Measurements from ENCODE around the gene CDC42BPB. TPM values are rescaled to one million over a fixed set of nuclear protein-coding genes. Genes with fewer than 3 reads are reported as not detected.

CDC42BPB gene
- total RNA-seq, 1 donor from 2014 or later, result 50.1 TPM

- peaks cover 0 to 4% (median under 1%) of the 10 kb centered on the region in 3 donors for H3K27me3 ChIP-seq (ENCODE audit: control insufficient read depth in 3 of 3, insufficient read depth in 3 of 3, low read length in 3 of 3)
- H3K27ac ChIP-seq (ENCODE audit: low read depth, low read length), result no peak overlapping the region
- no peak overlapping the region for H3K4me3 ChIP-seq (ENCODE audit: low read length in 3 of 3)
- peaks cover 44% of the 10 kb centered on the region in 3 donors for H3K36me3 ChIP-seq (ENCODE audit: control insufficient read depth in 3 of 3, insufficient read depth in 3 of 3, low read length in 3 of 3)
- H3K9ac ChIP-seq (ENCODE audit: low read depth in 1 of 3, low read length in 3 of 3), result no peak overlapping the region
- H3K9me3 ChIP-seq (ENCODE audit: control insufficient read depth in 3 of 3, low read length in 3 of 3), result no peaks in the 10 kb centered on the region
- H3K4me1 ChIP-seq (ENCODE audit: control insufficient read depth in 3 of 3, insufficient read depth in 3 of 3, low read length in 3 of 3), result no peaks in the 10 kb centered on the region
Observed at GRCh38 chr14:102935756-102936155, 121.6 kb downstream of the CDC42BPB start.

- H3K36me3 ChIP-seq (ENCODE audit: control insufficient read depth in 3 of 3, insufficient read depth in 3 of 3, low read length in 3 of 3), result peaks cover 27 to 31% (median 28%) of the 10 kb centered on the region in 3 donors
- no peaks in the 10 kb centered on the region for H3K9me3 ChIP-seq (ENCODE audit: control insufficient read depth in 3 of 3, low read length in 3 of 3)
- no peak overlapping the region for H3K9ac ChIP-seq (ENCODE audit: low read depth in 1 of 3, low read length in 3 of 3)
- H3K4me1 ChIP-seq (ENCODE audit: control insufficient read depth in 3 of 3, insufficient read depth in 3 of 3, low read length in 3 of 3), result peaks cover 12% of the 10 kb centered on the region in 3 donors
- H3K27ac ChIP-seq (ENCODE audit: low read depth, low read length), result no peak overlapping the region
- peaks cover 12 to 21% (median 19%) of the 10 kb centered on the region in 3 donors for H3K27me3 ChIP-seq (ENCODE audit: control insufficient read depth in 3 of 3, insufficient read depth in 3 of 3, low read length in 3 of 3)
- H3K4me3 ChIP-seq (ENCODE audit: low read length in 3 of 3), result no peak overlapping the region
Observed at GRCh38 chr14:102933618-102934231, 123.6 kb downstream of the CDC42BPB start.

GRCh38 chr14:102932484-102933248, 124.7 kb downstream of the CDC42BPB start:
- Histone ChIP-seq H3K27me3 (ENCODE audit: control insufficient read depth in 3 of 3, insufficient read depth in 3 of 3, low read length in 3 of 3) (peaks cover 22 to 29% (median 29%) of the 10 kb centered on the region in 3 donors), H3K36me3 (ENCODE audit: control insufficient read depth in 3 of 3, insufficient read depth in 3 of 3, low read length in 3 of 3) (peaks cover 19 to 24% (median 22%) of the 10 kb centered on the region in 3 donors), H3K27ac (ENCODE audit: low read depth, low read length) (no peak overlapping the region)

GRCh38 chr14:102931580-102932285, 125.6 kb downstream of the CDC42BPB start:
- Histone ChIP-seq H3K27ac (ENCODE audit: low read depth, low read length) (no peak overlapping the region), H3K36me3 (ENCODE audit: control insufficient read depth in 3 of 3, insufficient read depth in 3 of 3, low read length in 3 of 3) (peaks cover 11 to 17% (median 17%) of the 10 kb centered on the region in 3 donors), H3K27me3 (ENCODE audit: control insufficient read depth in 3 of 3, insufficient read depth in 3 of 3, low read length in 3 of 3) (peaks cover 26 to 34% (median 34%) of the 10 kb centered on the region in 3 donors), H3K4me3 (ENCODE audit: low read length in 3 of 3) (no peak overlapping the region), H3K4me1 (ENCODE audit: control insufficient read depth in 3 of 3, insufficient read depth in 3 of 3, low read length in 3 of 3) (peaks cover 13 to 20% (median 15%) of the 10 kb centered on the region in 3 donors), H3K9ac (ENCODE audit: low read depth in 1 of 3, low read length in 3 of 3) (no peak overlapping the region), H3K9me3 (ENCODE audit: control insufficient read depth in 3 of 3, low read length in 3 of 3) (no peaks in the 10 kb centered on the region)

More at GRCh38 chr14:102932484-102933248, 124.7 kb downstream of the CDC42BPB start:
- Histone ChIP-seq H3K4me3 (ENCODE audit: low read length in 3 of 3) (no peak overlapping the region), H3K4me1 (ENCODE audit: control insufficient read depth in 3 of 3, insufficient read depth in 3 of 3, low read length in 3 of 3) (peaks cover 13 to 20% (median 15%) of the 10 kb centered on the region in 3 donors), H3K9ac (ENCODE audit: low read depth in 1 of 3, low read length in 3 of 3) (no peak overlapping the region), H3K9me3 (ENCODE audit: control insufficient read depth in 3 of 3, low read length in 3 of 3) (no peaks in the 10 kb centered on the region)

- Histone ChIP-seq H3K9me3 (ENCODE audit: control insufficient read depth in 3 of 3, low read length in 3 of 3) (no peaks in the 10 kb centered on the region), H3K4me3 (ENCODE audit: low read length in 3 of 3) (no peak overlapping the region), H3K27ac (ENCODE audit: low read depth, low read length) (no peak overlapping the region), H3K4me1 (ENCODE audit: control insufficient read depth in 3 of 3, insufficient read depth in 3 of 3, low read length in 3 of 3) (peaks cover 13 to 20% (median 15%) of the 10 kb centered on the region in 3 donors), H3K27me3 (ENCODE audit: control insufficient read depth in 3 of 3, insufficient read depth in 3 of 3, low read length in 3 of 3) (peaks cover 29 to 39% (median 36%) of the 10 kb centered on the region in 3 donors), H3K9ac (ENCODE audit: low read depth in 1 of 3, low read length in 3 of 3) (no peak overlapping the region), H3K36me3 (ENCODE audit: control insufficient read depth in 3 of 3, insufficient read depth in 3 of 3, low read length in 3 of 3) (peaks cover 8 to 15% (median 11%) of the 10 kb centered on the region in 3 donors)
Observed at GRCh38 chr14:102930753-102931579, 126.4 kb downstream of the CDC42BPB start.

- Histone ChIP-seq H3K4me1 (ENCODE audit: control insufficient read depth in 3 of 3, insufficient read depth in 3 of 3, low read length in 3 of 3) (peaks cover 13 to 20% (median 15%) of the 10 kb centered on the region in 3 donors), H3K4me3 (ENCODE audit: low read length in 3 of 3) (no peak overlapping the region)
Observed at GRCh38 chr14:102930138-102930752, 127.1 kb downstream of the CDC42BPB start.

GRCh38 chr14:102929241-102930137, 127.9 kb downstream of the CDC42BPB start:
- H3K9me3 ChIP-seq (ENCODE audit: control insufficient read depth in 3 of 3, low read length in 3 of 3), result no peaks in the 10 kb centered on the region
- H3K27me3 ChIP-seq (ENCODE audit: control insufficient read depth in 3 of 3, insufficient read depth in 3 of 3, low read length in 3 of 3), result peaks cover 43 to 52% (median 51%) of the 10 kb centered on the region in 3 donors
- H3K36me3 ChIP-seq (ENCODE audit: control insufficient read depth in 3 of 3, insufficient read depth in 3 of 3, low read length in 3 of 3), result peaks cover 8 to 15% (median 9%) of the 10 kb centered on the region in 3 donors
- peaks cover 13 to 20% (median 15%) of the 10 kb centered on the region in 3 donors for H3K4me1 ChIP-seq (ENCODE audit: control insufficient read depth in 3 of 3, insufficient read depth in 3 of 3, low read length in 3 of 3)
- H3K9ac ChIP-seq (ENCODE audit: low read depth in 1 of 3, low read length in 3 of 3), result peak overlapping the region in 1 of 3 donors; percentile 40
- peak overlapping the region in 2 of 3 donors; percentile 49 to 64 for H3K4me3 ChIP-seq (ENCODE audit: low read length in 3 of 3)
- no peak overlapping the region for H3K27ac ChIP-seq (ENCODE audit: low read depth, low read length)

More at GRCh38 chr14:102930138-102930752, 127.1 kb downstream of the CDC42BPB start:
- Histone ChIP-seq H3K36me3 (ENCODE audit: control insufficient read depth in 3 of 3, insufficient read depth in 3 of 3, low read length in 3 of 3) (peaks cover 8 to 15% (median 11%) of the 10 kb centered on the region in 3 donors), H3K27me3 (ENCODE audit: control insufficient read depth in 3 of 3, insufficient read depth in 3 of 3, low read length in 3 of 3) (peaks cover 35 to 44% (median 44%) of the 10 kb centered on the region in 3 donors), H3K9ac (ENCODE audit: low read depth in 1 of 3, low read length in 3 of 3) (no peak overlapping the region), H3K9me3 (ENCODE audit: control insufficient read depth in 3 of 3, low read length in 3 of 3) (no peaks in the 10 kb centered on the region), H3K27ac (ENCODE audit: low read depth, low read length) (no peak overlapping the region)

GRCh38 chr14:102928412-102929240, 128.7 kb downstream of the CDC42BPB start:
- Histone ChIP-seq H3K9me3 (ENCODE audit: control insufficient read depth in 3 of 3, low read length in 3 of 3) (no peaks in the 10 kb centered on the region), H3K4me3 (ENCODE audit: low read length in 3 of 3) (peak overlapping the region in 2 of 3 donors; percentile 49 to 64), H3K4me1 (ENCODE audit: control insufficient read depth in 3 of 3, insufficient read depth in 3 of 3, low read length in 3 of 3) (peaks cover 13 to 20% (median 15%) of the 10 kb centered on the region in 3 donors), H3K9ac (ENCODE audit: low read depth in 1 of 3, low read length in 3 of 3) (peak overlapping the region in 1 of 3 donors; percentile 40), H3K27me3 (ENCODE audit: control insufficient read depth in 3 of 3, insufficient read depth in 3 of 3, low read length in 3 of 3) (peaks cover 51 to 61% (median 60%) of the 10 kb centered on the region in 3 donors), H3K36me3 (ENCODE audit: control insufficient read depth in 3 of 3, insufficient read depth in 3 of 3, low read length in 3 of 3) (peaks cover 8 to 13% (median 8%) of the 10 kb centered on the region in 3 donors), H3K27ac (ENCODE audit: low read depth, low read length) (no peak overlapping the region)
